HL-60 (cell line): ENCODE measurements around the gene MYOG.

ENCODE experiments used
- DNase-seq, 2 experiments: peaks; one replicate each; pipeline ENCODE4 v3.0.0-alpha.2; 2010 to 2020; ENCODE audit warnings: low read depth in 1 of 2, low spot score in 1 of 2
- H3K27ac ChIP-seq: fragments of 250-450 bp; sonication (Bioruptor Pico); replicated peaks from 2 replicates; pipeline ENCODE4 v1.5.1; 2020; ENCODE audit warnings: mild to moderate bottlenecking, moderate library complexity
- H3K27me3 ChIP-seq: fragments of 250-450 bp; sonication (Bioruptor Pico); 2 replicates; pipeline ENCODE4 v1.5.1; 2021; ENCODE audit warnings: mild to moderate bottlenecking, moderate library complexity; ENCODE audit not compliant: insufficient read depth, poor library complexity, severe bottlenecking
- H3K4me3 ChIP-seq: replicated peaks from 2 replicates; pipeline ENCODE4 v1.5.1; 2011; ENCODE audit warnings: mild to moderate bottlenecking, control low read depth, low read length; ENCODE audit not compliant: insufficient read depth
- CTCF ChIP-seq: IDR thresholded peaks from one replicate; pipeline ENCODE4 v1.5.1; 2011; ENCODE audit warnings: low read length, control low read depth, inconsistent platforms; ENCODE audit not compliant: insufficient read depth
- GABPA ChIP-seq: IDR thresholded peaks from 2 replicates; pipeline ENCODE4 v1.6.1; 2012; ENCODE audit warnings: low read depth
- POLR2AphosphoS5 ChIP-seq: IDR thresholded peaks from 2 replicates; pipeline ENCODE4 v1.6.1; 2012; ENCODE audit warnings: low read depth
- REST ChIP-seq: IDR thresholded peaks from 2 replicates; pipeline ENCODE4 v1.6.1; 2012; ENCODE audit warnings: low read depth; ENCODE audit not compliant: insufficient replicate concordance
- SPI1 ChIP-seq: IDR thresholded peaks from 2 replicates; pipeline ENCODE4 v1.6.1; 2012; ENCODE audit warnings: low read depth, mild to moderate bottlenecking, borderline replicate concordance

Gene MYOG

GRCh38 chr1:203040513-203041275, 45.1 kb downstream of the MYOG start:
- Histone ChIP-seq H3K27ac (no peak overlapping the region), H3K27me3 (no peaks in the 10 kb centered on the region), H3K4me3 (no peak overlapping the region)
- TF ChIP-seq REST (no peak), GABPA (no peak), POLR2AphosphoS5 (no peak), SPI1 (no peak), CTCF (no peak)
- no peak for DNase-seq

- no peak overlapping the region for H3K27ac ChIP-seq
- TF ChIP-seq CTCF (peak; percentile 4), POLR2AphosphoS5 (no peak)
- H3K4me3 ChIP-seq: no peak overlapping the region
- no peaks in the 10 kb centered on the region for H3K27me3 ChIP-seq
- DNase-seq: peak in 1 of 2 experiments; percentile 75
Observed at GRCh38 chr1:203039609-203040512, 46.0 kb downstream of the MYOG start.

GRCh38 chr1:203038891-203039608, 46.8 kb downstream of the MYOG start:
- Histone ChIP-seq H3K27ac (no peak overlapping the region), H3K27me3 (no peaks in the 10 kb centered on the region)
- TF ChIP-seq POLR2AphosphoS5: no peak
- TF ChIP-seq CTCF: peak; percentile 84
- TF ChIP-seq SPI1: no peak
- TF ChIP-seq REST: no peak
- TF ChIP-seq GABPA: no peak

More at GRCh38 chr1:203038891-203039608, 46.8 kb downstream of the MYOG start:
- DNase-seq: peak in 1 of 2 experiments; percentile 76
- no peak overlapping the region for H3K4me3 ChIP-seq
